GM19025 (cell line): Measurements from ENCODE around the gene PEX7.
"Not testable (repeated sequence)": the region's sequence is repeated elsewhere in the genome, so short reads cannot be mapped to it uniquely, and the experiment has no call there.

ENCODE experiments used
- ATAC-seq: cut with Tn5 transposase; IDR thresholded peaks from one replicate; pipeline ENCODE4 v1.9.1; 2021; ENCODE audit warnings: mild to moderate bottlenecking, low read depth, moderate library complexity; ENCODE audit not compliant: unreplicated experiment

Gene PEX7, protein sequence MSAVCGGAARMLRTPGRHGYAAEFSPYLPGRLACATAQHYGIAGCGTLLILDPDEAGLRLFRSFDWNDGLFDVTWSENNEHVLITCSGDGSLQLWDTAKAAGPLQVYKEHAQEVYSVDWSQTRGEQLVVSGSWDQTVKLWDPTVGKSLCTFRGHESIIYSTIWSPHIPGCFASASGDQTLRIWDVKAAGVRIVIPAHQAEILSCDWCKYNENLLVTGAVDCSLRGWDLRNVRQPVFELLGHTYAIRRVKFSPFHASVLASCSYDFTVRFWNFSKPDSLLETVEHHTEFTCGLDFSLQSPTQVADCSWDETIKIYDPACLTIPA

DNA sequence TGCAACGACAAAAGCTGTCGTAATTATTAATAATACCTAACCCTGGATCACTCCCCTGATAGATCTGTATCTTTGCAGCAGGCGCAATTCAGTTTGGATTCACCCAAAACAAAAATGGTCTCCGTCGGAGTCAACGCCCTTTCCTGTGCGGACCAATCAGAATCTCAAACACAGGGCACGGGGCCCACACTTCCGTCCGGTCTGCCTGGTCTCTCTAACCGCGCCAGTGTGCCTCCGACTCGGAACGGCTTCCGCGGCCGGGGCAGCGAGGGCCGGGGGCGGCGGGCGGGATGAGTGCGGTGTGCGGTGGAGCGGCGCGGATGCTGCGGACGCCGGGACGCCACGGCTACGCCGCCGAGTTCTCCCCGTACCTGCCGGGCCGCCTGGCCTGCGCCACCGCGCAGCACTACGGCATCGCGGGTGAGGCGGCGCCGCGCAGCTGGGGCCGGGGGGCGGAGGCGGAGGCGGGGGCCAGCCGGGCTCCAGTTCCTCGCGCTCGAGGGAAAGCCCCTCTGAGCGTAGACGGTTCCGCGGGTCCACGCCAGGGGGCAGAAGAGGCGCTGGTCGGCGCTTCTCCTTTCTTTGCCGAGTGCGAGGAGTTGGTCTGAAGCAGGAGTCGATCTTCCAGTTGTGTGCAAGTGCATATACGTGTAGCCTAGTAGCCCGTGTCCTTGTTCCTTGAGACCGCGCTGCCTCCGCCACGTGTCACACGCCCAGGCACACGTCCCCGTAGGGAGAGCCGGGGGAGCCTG is at the start of gene PEX7:
TSS of gene PEX7 (plus strand) at position 217 of the 752 bp plus-strand sequence. CDS start at position 291, 74 bp downstream.
- peak; percentile 97 for ATAC-seq

DNA sequence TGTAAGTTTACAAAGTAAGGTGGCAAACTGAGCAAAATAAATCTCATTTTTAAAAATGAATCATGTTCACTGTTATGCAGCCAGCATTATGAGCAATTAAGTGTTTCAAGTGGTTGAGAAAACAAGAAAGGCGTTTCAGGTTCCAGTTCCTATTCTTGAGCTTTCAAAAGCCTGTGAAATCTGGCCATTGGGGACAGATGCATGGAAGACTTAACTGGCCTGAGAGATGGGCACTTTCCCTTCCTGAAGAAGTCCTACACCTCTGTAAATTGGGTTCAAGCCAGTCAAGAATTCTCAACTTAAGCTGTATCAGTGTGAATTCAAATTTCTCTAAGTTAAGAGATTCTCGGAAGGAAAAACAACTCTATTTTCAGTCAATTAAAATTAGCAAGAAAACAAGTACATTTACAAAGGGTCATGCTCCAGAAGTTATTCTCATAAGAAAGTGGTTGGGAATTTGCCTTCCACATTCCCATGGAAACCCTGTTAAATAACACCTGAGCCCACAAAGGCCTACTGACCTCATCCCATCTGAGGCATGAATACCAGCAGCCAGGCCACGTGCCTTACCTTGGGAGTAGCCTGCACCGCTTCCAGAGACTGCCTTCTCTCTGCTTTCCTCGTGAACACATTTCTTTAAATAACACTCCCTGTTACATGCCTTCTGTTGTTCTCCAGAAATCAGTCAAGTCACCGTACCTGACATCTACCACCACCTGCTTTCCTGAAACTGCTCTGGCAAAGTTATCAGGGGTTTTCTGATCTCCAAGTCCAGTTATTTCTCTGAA is 49.5 kb upstream of the PEX7 start:
- ATAC-seq = peak; percentile 70

DNA sequence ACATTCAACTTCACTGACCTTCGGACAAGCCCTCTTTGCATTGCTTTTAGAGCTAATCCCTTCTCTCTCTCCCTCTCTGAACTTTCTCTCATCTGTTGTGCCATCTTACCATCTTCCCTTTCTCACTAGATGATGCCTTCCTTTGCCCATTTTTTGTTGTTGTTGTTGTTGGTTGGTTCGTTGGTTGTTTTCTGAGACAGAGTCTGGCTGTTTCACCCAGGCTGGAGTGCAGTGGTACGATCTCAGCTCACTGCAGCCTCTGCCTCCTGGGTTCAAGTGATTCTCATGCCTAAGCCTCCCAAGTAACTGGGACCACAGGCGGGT is 49.0 kb upstream of the PEX7 start:
- ATAC-seq = no peak

DNA sequence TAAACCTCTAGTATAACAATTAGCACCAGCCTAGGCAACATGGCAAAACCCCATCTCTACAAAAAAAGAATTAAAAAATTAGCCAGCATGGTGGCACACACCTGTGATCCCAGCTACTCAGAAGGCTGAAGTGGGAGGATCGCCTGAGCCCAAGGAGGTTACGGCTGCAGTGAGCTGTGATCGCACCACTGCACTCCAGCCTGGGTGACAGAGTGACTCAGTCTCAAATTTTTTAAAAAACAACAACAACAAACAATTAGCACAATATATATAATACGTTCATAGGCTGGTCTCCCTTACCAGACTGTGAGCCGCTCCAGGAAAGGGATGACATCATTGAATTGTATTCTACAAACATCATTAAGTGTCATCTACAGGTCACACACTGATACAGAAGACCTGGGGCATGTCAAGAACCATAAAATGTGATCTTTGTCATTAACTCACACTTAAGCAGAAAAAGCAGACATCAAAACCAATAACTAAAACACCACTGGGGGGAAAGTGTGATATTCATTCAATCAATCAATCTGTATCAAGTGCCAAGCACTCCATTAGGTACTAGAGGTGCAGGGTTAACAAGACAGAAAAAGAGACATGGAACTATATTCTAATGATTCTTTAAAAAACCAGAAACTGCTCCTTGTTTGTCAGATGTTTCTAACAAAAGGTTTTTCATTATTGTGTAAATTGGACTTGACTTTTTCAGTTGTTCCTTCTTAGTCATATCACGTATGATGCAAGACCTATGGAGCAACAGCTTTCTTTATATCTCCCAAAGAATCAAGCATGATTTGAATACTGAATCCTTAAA is 48.0 kb upstream of the PEX7 start:
- no peak for ATAC-seq

DNA sequence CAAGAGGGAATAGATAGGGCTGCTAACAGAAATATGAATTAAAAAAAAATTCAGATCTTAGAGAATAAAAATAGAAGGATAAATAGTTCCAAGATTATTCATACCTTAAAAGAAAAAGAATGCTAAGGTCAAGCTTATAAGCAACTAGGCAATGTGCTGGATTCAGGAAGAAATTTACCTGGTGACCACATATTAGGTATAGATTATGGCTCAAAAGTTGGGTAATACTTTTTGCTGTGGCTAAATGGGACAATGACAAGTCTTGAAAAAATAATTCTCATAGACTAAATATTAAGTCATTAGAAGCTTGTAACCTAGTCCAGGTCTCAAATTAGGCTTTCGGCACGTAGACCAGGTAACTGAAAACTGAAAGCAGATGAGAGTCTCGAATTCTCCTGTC is 47.3 kb upstream of the PEX7 start:
- ATAC-seq = no peak

DNA sequence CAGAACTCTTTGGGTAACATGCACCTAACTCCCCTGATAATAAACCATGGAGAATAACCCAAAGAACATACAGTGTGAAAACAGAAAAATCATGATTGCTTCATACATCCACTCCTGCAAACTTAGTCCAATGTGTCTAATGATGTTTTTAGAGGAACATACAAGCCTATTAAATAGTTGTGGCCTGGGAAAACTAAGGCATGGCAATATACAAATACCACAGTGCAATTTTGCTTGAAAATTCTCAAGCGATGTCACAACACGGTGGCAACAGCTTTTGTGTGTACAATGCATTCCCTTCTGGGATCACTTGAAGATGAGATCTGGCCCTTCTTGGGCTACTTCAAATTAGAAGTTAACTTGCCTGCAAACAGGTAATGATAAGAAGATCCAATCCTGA is 46.8 kb upstream of the PEX7 start:
- ATAC-seq = no peak

DNA sequence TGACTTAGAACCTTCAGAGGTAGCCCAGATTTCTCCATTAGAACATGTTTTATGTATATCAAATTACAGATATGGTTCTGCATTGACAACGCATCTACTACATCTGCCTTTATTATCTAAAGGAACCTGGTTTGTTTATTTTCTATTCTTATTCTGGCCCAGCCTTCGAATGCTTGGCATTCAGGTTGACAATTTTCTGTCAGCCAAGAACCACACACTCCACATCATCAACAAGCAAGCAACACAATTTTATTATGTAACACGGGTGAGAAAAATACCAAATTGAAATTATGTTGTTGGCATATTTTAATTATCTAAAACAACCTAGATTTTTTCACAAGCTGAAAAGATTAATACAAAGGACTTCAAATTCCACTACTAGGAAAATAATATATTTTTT is 44.7 kb upstream of the PEX7 start:
- ATAC-seq = no peak

DNA sequence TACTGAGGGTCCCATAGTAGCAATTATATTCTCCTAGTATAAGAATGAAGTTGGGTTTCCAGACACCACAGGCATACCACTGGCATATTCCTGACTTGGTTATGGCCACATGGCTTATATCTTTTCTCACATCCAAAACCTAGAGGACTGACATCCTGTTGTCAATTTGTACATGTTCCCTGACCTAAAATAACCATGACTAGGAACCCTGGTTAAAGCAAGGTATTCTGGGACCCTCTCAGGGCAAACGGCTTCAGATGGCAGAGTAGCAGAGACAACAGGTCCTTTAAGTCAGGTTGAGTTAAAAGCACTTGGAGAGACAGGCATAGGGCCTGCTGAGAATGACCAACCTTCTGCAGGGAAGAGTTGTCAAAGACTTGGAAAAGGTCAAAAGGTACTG is 42.7 kb upstream of the PEX7 start:
- ATAC-seq = no peak

DNA sequence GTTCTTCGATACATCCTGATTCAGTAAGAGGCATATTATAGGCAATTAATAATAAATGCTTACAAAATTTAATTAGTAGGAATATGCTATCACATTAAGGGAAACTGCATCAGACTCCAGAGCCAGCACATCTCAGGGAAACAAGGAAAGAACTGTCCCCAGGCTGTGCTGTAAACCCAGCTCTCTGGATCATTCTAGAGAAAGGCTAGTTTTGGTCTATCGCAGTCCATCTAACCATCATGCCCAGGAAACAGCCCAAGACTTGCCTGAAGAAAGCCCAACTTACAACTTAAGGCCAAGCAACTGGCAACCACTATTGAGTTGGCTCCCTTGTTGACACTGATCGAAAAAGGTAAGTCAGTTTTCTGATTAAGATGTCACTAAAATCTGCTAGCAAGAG is 41.4 kb upstream of the PEX7 start:
- no peak for ATAC-seq

DNA sequence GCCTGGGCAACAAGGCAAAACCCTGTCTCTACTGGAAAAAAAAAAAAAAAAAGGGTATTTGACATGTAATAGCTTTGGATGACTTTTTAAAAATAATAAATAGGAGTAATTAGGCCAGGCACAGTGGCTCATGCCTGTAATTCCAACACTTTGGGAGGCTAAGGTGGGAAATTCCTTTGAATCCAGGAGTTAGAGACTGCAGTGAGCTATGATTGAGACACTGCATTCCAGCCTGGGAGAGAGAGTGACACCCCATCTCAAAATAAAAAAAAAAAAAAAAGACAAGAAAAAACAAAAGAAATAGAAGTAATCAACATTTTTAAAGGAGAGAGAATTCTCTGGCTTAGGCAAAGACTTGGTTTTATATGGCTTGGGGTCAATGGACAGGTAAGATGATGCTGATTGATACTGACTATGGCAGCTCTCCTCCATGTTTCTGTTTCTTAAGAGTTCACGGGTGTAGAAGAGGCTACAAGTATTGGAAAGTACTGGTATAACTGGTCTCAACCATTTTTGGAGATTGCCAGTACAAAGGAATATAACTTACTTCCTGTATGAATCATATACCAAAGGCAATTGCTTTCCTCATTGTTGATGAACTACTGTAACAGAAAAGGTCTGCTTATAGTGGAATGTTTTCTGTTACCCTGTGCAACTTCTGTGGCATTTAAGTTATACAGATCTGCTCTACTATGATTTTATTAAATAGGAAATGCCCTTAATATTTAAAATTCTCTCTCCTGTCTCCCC is 40.2 kb upstream of the PEX7 start:
- no peak for ATAC-seq

DNA sequence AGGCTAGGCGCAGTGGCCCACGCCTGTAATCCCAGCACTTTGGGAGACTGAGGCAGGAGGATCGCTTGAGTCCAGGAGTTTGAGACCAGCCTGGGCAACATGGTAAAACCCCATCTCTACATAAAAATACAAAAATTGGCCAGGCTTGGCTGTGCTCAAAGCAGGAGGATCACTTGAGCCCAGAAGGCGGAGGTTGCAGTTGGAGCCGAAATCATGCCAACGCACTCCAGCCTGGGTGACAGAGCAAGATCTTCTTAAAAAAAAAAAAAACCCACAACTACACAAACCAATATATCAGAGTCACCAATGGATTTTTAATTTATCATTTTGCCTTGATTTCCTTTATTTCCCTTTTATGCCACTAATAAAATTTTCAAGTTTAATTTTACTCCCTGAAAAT is 39.4 kb upstream of the PEX7 start:
- no peak for ATAC-seq

DNA sequence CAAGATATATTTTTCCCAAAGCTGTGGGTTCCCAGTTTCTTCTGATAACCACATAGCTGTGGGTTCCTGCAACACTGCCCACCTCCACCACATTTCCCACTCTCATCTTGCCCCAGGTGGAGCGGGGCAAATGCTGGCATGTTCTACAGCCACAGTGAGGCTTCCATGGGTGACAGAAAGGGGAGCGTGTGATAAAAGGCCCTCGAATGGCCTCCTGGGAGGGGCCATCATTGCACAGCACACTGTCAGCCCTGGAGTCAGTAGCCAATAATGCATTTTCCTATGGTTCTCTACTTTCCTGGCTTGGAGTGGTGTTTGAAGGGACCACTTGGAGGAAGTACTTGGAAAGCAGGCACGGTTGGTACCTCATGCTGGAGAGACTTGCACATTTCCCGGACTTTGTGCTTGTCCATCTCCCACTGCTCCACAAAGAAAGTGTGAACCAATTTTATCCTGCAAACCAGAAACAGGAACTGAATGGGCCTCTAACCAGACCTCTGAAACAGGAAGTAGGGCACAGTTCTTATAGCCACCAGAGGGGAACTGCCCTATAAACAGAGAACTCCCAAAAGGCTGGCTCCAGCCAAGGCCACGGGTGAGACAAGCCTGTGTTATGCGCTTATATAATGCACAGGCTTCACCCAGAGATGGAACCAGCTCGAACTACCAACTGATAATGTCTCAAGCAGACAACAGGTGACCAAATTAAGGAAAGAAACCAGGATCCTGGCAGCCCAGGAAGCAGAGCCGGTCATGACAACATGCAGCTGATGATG is 38.7 kb upstream of the PEX7 start:
- peak; percentile 64 for ATAC-seq

DNA sequence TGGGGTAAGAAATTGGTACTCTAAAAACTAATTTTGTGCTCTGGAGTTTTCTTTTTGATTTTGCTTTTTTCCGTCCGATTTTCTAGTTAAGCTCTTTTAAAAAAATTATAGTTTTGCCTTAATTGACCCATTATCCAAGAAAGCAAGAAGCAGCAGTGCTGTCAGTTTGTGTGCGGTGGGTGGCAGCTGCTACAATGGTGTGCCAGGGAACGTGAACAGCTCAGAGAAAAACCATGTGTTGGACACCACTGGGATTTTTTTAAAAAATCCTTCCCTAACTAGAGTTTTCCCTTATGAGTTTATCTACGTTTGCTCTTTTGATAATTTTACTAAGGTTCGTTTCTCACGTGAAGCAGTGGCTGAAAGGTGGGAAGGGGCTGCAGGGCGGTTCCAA is 38.1 kb upstream of the PEX7 start:
- ATAC-seq = no peak

DNA sequence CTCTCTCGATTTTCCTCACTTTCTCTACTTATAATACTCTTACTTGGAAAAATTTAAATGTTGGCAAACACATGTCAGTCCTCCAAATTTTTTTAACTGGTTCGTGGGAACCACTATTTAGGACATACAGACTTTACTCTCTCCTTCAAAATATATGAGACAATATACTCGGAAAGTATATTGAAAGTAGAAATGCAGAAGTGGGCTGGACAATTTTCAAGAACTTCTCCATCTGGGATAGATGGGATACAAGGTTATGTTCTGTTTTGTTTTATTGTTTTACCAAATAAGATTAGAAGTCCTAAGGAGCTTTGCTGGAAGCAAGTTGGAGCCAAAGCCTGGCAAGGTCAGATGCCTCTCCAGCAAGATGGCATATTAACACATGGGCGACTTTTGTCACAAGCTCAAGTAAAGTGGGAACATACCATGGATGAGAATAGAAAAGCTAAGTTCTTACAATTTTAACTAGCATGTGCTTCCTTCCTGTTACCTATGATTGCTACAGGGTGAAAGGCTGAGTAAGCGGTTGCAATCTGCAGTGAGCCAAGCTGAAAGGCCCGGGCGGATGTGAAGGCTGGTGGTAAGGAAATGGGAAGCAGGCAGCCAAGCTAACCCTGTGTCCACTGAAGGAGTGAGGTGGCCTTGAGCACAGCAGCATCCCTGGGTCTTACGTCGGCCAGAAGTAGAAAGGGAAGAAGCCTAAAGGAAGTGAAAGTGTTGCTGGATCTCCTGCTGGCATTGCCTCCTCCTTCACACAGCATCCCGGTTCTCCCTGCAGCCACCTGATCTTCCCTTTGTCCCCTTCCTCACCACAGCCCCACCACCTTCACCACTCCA is 37.3 kb upstream of the PEX7 start:
- peak; percentile 31 for ATAC-seq

DNA sequence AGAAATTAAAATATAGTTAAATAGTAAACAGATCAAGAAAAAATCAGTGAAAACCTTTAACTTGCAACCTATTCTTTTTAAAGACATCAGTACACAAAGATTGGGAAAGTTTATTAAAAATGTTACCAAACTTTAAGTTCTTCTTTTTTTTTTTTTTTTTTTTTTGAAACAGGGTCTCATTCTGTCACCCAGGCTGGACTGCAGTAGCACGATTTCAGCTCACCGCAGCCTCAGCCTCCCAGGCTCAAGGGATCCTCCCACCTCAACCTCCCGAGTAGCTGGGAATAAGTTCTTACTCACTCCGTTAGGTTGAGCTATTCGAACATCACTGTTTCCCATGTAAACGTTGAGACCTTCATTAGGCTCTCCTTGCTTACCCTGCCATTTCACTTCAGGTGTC is 35.7 kb upstream of the PEX7 start:
- ATAC-seq = no peak

DNA sequence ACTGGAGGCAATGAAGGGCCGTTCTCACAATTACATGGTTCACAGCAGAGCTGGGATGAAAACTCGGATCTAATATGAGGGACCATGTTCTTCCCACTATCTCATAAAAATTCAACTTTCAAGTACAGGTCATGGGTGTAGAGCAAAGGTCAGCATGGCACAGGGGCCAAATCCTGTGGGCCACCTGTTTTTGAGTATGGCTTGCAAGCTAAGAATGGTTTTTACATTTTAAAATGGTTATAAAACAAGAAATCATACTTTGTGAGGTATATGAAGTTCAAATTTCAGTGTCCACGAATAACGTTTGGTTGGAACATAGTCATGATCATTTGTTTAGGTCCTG is 34.7 kb upstream of the PEX7 start:
- ATAC-seq = no peak

DNA sequence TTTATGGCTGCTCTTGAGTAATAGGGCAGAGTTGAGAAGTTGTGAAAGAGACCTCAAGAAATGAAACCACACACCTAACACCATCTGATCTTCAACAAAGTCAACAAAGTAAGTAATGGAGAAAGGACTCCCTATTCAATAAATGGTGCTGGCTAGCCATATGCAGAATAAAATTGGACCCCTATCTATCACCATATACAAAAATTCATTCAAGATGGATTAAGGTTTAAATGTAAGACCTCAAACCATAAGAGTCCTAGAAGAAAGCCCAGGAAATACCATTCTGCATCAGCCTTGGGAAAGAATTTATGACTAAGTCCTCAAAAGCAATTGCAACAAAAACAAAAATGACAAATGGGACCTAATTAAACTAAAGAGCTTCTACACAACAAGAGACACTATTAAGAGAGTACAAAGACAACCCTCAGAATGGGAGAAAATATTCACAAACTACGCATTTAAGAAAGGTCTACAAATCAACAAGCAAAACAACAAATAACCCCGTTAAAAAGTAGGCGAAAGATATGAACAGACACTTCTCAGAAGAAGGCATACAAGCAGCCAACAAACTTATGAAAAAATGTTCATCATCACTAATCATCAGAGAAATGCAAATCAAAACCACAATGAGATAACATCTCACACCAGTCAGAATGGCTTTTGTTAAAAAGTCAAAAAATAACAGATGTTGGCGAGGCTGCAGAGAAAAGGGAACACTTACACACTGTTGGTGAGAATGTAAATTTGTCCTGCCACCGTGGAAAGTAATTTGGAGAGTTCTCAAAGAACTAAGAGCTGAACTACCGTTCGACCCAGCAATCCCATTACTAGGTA is 34.1 kb upstream of the PEX7 start:
- ATAC-seq = no peak

DNA sequence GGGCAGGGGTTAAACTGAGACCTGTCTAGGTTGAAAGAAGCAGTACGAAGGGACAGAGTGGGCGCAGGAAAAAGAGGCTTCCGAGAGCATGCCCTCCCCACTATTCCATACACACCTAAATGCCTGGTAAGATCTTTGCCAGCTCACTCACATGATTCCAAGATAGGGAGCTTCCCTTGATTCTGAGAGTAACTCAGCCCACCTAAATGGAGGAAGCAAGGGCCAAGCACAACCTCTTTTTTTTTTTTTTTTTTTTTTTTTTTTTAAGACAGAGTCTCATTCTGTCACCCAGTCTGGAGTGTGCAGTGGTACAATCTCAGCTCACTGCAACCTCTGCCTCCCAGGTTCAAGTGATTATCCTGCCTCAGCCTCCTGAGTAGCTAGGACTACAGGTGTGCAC is 33.0 kb upstream of the PEX7 start:
- ATAC-seq = not testable (repeated sequence)
